GM19025 (cell line): ENCODE results near the gene TRAF7.

Source experiments
- ATAC-seq: cut with Tn5 transposase; IDR thresholded peaks from one replicate; pipeline ENCODE4 v1.9.1; 2021; ENCODE audit warnings: mild to moderate bottlenecking, low read depth, moderate library complexity; ENCODE audit not compliant: unreplicated experiment

Gene TRAF7

DNA sequence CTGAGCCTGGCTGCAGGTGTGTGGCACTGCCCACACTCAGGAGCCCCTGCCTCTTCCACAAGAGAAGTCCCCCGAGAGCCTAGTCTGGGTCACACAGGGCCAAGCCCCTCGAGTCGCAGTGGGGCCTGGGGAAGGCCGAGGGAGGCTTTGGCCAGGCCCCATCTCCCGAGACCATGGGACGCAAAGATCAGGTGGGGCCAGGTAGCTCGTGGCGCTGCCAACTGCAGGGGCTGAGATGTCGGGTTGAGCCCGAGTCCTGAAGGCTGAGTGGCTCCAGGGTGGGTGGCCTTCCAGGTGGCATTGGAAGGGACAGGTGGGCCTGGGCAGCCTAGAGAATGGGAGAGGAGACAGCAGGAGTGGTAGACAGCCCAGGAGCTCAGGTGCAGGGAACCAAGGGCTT is 6.3 kb downstream of the TRAF7 start:
- ATAC-seq, result no peak

DNA sequence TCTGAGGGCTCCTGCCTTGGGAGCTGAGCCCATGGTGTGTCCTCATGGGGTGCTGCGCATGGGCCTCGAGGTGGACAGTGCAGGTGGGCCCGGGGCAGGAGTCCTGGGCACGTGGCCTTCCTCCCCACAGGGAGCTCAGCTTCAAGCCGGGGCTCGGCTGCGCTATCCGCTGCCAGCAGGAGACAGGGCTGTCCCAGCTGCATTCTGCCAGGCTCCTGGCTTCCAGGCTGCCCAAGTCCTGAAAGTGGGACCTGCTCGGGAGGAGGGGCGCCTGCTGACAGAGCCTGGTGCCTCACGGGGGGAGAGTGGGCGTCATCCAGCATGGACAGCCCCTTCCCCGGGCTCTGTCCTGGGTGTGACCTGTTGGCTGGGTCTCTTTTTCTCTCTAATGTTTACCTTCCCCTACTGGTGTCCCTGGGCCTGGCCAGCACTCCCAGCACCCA is 7.1 kb downstream of the TRAF7 start:
- no peak for ATAC-seq

DNA sequence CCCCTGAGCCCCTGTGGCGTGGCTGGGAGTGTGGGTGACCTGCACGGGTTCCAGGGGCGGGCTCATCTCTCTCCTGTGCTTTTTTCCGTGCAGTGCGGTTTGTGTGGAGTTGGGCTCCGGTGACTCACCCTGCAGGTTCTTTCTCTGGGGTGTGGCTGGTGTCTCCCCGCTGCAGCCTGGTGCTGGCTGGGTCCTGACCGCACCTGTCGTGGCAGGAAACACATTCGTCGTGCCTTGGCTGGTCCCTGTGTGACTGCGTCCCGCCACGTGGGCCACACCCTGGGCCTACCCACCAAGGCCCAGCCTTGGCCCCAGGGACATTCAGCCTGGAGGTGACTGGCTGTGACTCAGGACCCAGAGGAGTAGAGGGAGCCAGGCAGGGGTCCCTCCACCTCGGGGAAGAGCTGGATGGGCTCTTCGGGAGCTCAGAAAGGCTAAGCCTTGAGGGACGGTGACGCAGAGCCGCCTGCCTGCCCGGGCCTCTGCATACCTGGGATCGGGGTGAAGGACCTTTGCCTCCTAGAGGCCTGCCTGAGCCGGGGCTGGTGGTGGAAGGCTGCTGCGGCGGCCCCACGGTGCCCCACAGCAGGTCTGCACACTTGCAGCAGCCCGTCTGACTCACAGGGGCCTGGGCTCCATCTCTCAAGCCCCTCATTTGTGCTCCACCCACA is 7.8 kb downstream of the TRAF7 start:
- no peak for ATAC-seq

DNA sequence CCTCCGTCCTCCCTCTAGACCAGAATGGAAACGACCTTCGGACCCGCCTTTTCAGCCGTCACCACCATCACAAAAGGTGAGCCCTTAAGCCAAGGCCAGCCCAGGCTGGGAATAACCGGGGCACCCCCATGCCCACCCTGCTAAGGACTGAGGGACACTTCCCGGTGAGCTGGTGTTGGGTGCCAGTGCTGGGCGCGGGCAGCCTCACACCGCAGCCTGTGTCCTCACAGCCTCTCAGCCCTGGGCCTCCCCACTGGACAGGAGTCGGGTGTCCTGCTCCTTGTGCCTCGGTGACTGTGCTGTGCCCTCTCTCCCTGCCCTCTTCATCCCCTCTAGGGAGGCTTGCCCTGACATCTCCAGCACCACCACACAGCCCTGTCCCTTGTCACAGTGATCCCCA is 10.3 kb downstream of the TRAF7 start:
- ATAC-seq, result no peak

DNA sequence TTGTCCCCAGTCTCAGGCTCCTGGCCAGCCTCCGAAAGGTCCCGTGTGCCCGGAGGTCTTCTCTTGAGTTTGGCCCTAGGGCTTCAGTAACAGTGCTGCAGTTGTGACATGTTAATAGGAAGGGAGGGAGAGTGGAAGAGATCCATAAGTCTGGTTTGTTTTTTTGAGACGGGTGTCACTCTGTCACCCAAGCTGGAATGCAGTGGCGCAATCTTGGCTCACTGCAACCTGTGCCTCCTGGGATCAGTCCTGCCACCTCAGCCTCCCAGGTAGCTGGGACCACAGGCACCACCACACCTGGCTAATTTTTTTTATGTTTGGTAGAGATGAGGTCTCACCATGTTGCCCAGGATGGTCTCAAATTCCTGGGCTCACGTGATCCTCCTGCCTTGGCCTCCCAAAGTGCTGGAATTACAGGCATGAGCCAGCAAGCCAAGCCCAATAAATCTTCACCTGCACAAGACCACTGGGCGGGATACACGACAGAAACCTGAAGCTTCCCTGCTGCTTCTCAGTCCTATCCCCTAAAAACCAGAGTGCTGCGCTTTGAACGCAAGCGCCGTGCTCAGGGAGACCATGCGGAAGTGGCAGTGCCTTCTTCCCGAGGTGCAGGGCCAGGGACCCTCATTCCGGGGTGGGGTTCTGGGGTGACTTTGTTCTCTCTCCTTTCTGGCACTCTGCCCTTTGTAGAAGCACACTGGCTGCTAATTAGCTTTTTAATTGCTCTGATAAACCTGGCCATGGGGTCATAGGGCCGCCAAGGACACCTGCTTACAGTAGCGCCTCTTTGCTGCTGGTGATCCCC is 10.9 kb downstream of the TRAF7 start:
- no peak for ATAC-seq

DNA sequence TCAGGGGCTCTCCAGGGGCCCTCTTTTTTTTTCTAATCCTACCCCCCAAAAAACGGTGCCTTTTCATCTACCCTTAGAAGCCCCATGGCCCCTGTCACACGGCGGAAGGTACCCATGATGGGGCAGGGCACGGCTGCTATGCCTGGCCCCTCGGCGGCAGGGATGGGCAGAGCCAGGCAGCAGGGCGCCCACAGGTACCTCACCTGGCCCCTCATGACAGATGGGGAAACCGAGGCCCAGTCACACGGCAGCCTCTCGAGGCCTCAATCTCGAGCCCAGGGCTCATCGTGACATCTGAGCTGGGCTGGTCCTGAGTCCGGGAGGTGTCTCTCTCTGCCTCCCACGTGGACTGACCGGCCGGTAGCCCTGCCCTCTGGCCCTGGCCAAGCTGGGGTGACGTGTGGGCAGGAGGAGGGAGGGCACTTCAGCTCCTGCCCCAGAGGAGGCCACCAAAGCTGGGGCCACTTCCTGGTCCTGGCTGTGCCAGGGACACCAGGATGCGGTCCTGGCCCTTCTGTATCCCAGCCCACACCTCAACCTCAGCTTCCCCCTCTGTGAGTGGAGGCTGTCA is 11.6 kb downstream of the TRAF7 start:
- no peak for ATAC-seq

DNA sequence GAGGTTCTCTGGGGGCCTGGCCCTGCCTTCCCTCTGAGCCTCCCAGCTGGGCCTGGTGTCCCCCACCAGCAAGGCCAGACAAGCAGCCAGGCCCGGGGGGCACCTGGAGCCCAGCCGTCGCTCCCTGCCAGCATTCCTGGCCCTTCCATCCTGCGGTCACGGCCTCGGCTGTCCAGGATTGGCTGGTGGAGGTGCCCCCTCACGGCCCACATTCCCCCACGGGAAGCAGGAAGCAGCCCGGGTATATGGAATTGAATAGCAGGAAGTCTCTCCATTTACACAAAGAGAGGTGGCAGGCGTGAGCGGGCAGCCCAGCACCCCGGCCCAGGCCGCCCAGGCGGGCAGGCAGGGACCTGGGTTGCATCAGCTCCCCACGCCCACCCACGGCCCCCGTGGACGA is 14.5 kb downstream of the TRAF7 start:
- no peak for ATAC-seq

DNA sequence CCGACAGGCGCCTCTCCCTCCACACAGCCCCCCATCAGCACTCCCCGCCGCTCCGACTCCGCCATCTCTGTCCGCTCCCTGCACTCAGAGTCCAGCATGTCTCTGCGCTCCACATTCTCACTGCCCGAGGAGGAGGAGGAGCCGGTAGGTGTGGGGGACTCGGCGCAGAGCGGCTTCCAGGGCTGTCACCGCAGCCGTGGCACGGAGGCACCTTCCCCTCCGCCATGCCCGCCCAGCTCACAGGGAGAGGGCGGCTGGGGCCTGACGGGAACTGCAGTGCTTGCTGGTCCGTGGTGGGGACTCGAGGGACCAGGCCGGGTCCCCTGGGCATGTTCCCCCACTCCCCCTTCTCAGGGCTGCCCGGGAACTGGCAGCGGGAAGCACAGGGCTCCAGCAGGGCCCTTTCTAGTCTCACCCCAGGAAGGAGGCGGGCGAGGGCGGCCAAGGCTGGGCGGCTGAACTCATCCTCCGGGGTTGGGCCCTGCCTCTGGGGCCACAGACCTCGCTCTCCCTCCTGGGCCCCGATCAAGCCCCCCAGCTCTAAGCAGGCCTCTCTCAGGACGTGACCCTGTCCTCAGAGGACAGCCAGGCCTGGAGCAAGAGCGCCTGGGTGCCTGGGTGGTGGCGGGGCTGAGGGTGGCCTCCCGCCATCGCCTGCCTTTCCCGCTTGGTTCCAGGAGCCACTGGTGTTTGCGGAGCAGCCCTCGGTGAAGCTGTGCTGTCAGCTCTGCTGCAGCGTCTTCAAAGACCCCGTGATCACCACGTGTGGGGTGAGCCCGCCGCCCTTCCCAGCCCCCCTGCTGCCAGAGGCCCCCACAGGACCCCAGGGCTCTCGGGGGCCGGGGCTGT is 15.2 kb downstream of the TRAF7 start:
- no peak for ATAC-seq

DNA sequence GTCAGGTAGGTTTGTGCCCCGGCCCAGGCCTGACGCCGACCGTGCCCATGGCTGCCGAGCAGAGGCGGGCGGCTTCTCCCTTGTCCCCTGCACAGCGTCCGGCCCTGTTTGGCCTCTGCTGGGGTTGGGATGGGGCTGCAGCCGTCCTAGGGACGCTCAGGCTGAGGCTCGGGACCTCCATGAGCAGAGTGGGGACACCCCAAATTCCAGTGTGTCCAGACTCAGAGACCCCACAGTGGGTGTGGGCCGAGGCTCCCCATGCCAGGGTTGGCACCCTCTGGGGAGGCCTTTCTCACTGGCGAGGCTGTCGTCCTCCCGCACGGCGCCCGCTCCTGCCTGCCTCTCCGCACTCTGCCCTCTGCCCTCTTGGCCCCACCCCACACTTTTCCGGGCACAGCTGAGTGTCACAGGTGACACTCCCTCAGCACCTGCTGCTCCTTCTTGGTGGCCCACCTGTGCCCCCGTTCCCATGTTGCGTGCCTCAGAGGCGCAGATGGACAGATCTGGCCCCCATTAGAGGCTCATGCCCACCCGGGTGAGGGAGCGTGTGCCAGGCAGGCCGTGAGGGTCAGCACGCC is 16.1 kb downstream of the TRAF7 start:
- no peak for ATAC-seq

DNA sequence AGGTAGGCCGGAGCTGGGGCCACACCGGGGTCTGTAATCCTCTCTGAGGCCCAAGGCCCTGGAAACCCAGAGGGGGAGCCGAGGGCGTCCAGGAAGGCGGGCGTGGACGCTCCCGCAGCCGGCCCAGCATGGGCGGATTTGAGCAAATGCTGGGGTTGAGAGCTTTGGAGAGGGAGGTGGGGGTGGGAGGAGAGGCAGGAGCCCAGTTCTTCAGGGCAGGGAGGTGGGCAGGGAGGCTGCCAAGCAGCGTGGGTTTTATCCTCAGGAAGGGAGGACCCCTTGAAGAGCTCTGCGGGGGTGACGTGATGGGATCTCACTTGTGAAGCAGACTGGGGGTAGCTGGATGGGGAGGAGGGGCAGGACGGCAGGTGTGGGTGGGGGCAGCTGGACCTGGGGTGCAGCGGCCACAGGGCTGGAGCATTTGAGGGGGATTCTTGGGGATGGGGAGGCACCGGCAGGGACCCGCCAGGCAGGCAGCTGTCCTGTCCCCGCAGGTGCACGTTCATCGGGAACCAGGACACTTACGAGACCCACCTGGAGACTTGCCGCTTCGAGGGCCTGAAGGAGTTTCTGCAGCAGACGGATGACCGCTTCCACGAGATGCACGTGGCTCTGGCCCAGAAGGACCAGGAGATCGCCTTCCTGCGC is 17.2 kb downstream of the TRAF7 start:
- no peak for ATAC-seq

DNA sequence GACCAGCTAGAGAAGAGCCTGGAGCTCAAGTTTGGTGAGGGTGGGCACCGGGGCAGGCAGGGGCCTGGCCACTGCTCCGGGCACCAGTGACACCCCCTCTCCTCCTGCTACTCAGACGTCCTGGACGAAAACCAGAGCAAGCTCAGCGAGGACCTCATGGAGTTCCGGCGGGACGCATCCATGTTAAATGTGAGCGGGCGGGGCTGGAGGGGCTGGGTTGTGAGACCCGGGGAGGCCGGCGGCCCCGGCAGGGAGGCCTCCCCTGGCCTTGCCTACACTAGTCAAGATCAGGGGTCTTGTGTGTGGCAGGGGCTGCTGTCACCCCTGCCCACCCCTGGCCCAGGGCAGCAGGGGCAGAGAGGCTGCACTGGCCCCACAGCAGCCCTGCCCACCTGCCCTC is 17.8 kb downstream of the TRAF7 start:
- ATAC-seq, result no peak

DNA sequence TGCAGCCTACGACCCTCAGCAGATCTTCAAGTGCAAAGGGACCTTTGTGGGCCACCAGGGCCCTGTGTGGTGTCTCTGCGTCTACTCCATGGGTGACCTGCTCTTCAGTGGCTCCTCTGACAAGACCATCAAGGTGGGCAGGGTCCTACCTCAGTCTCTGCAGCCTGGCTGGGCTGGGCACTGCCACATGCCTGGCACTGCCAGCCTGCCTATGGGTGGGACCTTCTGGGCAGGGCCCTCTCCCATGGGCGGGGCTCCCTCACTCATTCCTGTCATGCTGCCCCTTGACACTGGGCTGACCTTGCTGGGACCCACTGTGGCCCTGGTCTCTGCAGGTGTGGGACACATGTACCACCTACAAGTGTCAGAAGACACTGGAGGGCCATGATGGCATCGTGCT is 18.3 kb downstream of the TRAF7 start:
- no peak for ATAC-seq

DNA sequence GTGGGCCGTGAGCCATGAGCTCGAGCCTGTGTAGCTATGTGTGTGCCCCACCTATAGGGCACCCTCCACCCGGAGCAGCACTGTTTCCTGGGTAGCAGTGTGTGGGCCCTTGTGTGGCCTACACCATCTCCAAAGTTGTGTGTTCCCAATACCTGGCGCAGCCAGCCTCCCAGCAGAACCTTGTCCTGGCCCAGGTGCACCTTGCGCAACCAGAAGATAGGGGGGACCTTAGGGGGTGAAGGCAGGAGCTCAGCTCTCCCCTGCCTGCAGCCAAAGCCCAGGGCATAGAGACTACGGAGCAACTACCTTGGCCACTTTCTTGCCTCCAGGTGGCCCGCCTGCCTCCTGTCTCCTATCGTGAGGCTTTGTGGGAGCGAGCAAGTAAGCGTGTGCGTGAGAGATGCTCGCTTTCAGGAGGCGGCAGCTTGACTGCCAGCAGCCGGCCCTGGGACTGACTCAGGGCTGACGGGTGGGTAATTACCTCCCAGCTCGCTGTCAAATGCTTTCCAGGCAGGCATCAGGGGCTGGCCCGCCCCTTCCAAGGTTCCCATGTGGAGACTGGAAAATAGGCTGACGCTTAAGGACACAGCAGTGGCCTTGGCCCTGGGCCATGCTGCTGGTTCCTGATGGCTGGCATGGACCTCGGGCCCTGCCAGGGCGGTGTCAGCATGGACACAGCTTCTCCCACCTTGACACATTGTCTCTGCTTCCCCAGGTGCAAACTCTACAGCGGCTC is 19.0 kb downstream of the TRAF7 start:
- no peak for ATAC-seq

DNA sequence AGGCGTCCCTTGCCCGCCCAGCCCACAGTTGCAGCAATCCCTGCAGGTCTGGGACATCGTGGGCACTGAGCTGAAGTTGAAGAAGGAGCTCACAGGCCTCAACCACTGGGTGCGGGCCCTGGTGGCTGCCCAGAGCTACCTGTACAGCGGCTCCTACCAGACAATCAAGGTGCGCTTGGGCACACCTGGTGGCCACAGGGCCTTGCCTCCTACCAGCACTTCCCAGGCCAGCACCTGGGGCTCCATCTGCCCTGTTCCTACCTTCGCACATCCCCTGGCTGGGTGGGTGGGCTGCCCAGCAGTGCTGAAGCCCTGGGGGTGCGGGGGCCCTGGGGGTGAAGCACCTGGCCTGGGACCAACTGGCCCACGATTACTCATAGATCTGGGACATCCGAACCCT is 19.9 kb downstream of the TRAF7 start:
- ATAC-seq, result no peak

DNA sequence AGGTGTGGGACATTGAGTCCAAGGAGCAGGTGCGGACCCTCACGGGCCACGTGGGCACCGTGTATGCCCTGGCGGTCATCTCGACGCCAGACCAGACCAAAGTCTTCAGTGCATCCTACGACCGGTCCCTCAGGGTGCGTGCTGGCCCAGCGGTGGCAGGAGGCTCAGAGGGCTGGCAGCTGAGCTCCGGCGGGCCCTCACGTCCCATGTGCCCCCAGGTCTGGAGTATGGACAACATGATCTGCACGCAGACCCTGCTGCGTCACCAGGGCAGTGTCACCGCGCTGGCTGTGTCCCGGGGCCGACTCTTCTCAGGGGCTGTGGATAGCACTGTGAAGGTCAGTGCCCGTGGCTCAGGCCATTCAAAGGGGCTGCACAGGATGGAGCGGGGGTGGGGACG is 20.5 kb downstream of the TRAF7 start:
- no peak for ATAC-seq

DNA sequence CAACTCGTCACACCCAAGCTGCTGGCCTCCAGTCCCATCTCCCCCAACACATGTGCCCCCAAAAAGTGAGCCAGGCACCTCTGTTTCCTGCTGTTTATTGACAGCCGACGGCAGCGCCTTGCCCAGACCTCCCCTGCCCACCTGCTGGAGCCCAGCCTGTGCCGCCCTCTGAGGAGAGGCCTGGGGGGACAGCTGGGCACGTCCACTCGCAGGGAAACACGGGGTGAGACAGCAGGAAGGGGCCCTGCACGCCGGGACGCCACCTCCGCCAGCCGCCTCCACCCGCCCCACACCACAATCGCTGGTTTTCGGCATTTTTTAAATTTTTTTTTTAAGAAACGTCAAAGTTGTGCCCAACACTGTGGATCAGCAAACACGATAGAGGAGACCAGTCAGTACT is 21.5 kb downstream of the TRAF7 start:
- ATAC-seq, result no peak

DNA sequence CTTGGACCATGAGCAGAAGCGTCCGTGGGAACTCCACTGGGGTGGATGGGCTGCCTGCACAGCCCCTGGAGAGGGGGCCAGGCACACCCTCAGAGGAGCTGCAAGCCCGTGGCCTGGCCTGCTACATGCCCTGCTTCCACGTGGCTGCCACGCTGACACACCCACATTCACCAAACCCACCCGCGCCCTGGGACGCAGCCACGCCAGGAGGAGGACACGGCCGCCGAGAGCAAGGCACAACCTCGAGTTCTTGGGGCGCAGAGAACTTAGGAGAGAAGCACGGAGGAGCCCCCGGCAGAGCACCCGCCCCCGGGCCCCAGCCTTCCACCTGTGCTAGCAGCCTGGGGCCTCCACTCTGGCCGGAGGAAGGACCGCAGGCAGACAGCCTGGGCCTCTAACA is 22.0 kb downstream of the TRAF7 start:
- no peak for ATAC-seq

DNA sequence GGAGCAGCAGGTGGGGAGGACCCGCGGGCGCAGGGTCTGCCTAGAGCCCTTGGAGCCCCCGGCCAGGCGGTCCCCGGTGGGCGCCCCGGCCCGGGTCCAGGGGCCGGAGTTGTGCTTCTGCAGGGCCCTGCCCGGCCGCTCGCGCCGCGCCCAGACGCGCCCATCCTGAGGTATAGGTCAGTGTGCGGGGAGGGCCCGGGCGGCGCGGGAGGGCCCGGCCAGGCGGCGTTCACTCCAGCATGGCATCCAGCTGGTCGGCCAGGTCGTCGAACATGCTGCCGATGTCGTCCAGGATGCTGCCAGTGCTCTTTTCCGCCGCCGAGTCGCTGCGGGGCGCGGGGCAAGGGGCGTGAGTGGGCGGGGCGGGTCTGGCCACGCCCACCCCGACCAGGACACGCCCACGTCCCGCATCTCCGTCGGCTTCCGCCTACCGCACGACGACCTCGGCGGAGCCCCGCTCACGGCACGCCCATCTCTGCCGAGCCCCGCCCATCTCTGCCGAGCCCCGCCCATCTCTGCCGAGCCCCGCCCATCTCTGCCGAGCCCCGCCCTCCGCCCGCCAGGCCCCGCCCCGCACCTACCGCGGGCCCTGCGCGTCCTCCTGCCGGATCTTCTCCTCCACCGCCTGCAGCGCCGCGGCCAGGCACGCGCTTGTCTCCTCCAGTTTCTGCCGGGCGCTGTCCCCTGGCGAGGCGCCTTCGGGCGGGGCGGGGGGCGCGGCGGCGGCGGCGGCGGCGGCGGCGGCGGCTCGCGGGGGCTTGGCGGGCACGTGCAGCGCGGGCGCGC is 22.9 kb downstream of the TRAF7 start:
- ATAC-seq, result no peak

DNA sequence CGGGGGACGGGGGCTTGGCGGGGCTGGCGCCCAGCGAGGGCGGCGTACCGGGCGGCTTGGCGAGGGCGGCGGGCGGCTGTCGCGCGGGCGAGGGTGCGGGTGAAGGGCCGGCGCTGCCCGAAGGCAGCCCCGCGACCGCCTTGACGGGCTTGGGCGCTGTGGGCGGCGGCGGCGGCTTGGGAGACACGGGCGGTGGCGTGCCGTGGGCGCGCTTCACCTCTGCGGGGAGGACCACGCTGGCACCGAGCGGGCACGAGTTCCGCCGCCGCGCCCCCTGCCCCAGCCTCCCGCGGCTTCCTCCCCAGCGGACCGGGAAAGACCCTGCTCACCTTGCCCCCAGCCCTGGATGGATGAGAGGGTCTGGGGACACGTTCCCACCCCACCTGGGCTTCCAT is 23.5 kb downstream of the TRAF7 start:
- ATAC-seq, result no peak
